Pancreas (tissue), 10 donors: ENCODE data around the gene COPS3. TPM values are rescaled to one million over a fixed set of nuclear protein-coding genes. Genes with fewer than 3 reads are reported as not detected.

Experiments used
- ATAC-seq, 4 donors: fragments of 200-7000 bp; cut with Tn5 transposase; one replicate each; pipeline versions ENCODE4 v1.8.0 to v1.9.1; 2020; ENCODE audit warnings: mild to moderate bottlenecking in 4 of 4, moderate library complexity in 4 of 4
- DNase-seq, 6 donors: peaks; one replicate each; pipeline ENCODE4 v3.0.0-alpha.2; 2020
- FAIRE-seq: peaks from 2 replicates; lab custom pipeline; 2012; peaks lifted over from hg19 to GRCh38; lab: Jason Lieb, UNC
- H3K27ac ChIP-seq, 4 donors: fragments of 200-600 bp; sonication (generic); 1 replicate in 3 of 4; 2 replicates in 1 of 4; pipeline versions ENCODE4 v1.5.0 to v1.8.0; 2020
- H3K27me3 ChIP-seq, 4 donors: fragments of 200-600 bp; one replicate each; pipeline ENCODE4 v1.8.0; 2021
- H3K36me3 ChIP-seq, 3 donors: fragments of 200-600 bp; sonication (generic) in 1 of 3; one replicate each; pipeline versions ENCODE4 v1.5.0 to v1.8.0; 2020 to 2021
- H3K4me1 ChIP-seq, 3 donors: fragments of 200-600 bp; one replicate each; pipeline ENCODE4 v1.8.0; 2021
- H3K4me3 ChIP-seq, 4 donors: fragments of 200-600 bp; sonication (generic) in 2 of 4; one replicate each; pipeline versions ENCODE4 v1.5.0 to v1.8.0; 2020 to 2021
- H3K9me3 ChIP-seq, 4 donors: fragments of 200-600 bp; one replicate each; pipeline ENCODE4 v1.8.0; 2021
- WGBS, 2 donors: extraction: QIAGEN DNeasy Blood & Tissue Kit; methylation state at CpG; one replicate each; pipeline ENCODE4 v1.1.7; 2013; 5-methylcytosine and 5-hydroxymethylcytosine counted together
- intact Hi-C, 3 donors: fragments of 100-400 bp; cut with DNase I; formaldehyde crosslinking; loops; one replicate each; pipeline versions ENCODE4 v1.11.1 to v1.14.2; 2022
- polyA plus RNA-seq, 2 donors: library from polyadenylated mRNA; stranded (reverse); fragments of 200-250 nt; gene quantifications; one replicate each; pipeline ENCODE4 v1.2.3, GENCODE V29; 2013
- total RNA-seq, 6 donors: library from RNA; stranded (reverse); fragmentation: NEBNext Ultra II Directional in 4 of 6; extraction: Animal tissue kit (Norgen Biotek cat#: 25700) in 4 of 6; gene quantifications; one replicate each; pipeline versions ENCODE4 v1.2.1 to v1.2.4, GENCODE V29; 2021 to 2023
- TF ChIP-seq, protein P1 (sequence below), 4 donors: fragments of 200-600 bp; sonication (generic) in 3 of 4; IDR thresholded peaks; one replicate each; pipeline versions ENCODE4 v1.5.0 to v1.8.0; 2021; ENCODE audit warnings: antibody characterized with exemption in 4 of 4
- donor health status: healthy with polysubstance abuse.
- donor health status: DM: no; HTN: no; CAD: no; lungs with moderate emphysema.
- donor health status: DM: no; HTN: no; CAD: no.
- donor health status: control.
- donor health status: control.
- donor health status: Bipolar disorder and iron deficiency.
- donor health status: DM: yes; HTN: yes; CAD: no.
- donor health status: DM: no; HTN: no; CAD: no.
- donor health status: DM: no; HTN: no; CAD: no.
- donor health status: DM: yes; HTN: yes; CAD: no.

The COPS3 gene
- total and polyA plus RNA-seq, 8 donors, result 17.6 to 51.1 (median 31.5) TPM

DNA sequence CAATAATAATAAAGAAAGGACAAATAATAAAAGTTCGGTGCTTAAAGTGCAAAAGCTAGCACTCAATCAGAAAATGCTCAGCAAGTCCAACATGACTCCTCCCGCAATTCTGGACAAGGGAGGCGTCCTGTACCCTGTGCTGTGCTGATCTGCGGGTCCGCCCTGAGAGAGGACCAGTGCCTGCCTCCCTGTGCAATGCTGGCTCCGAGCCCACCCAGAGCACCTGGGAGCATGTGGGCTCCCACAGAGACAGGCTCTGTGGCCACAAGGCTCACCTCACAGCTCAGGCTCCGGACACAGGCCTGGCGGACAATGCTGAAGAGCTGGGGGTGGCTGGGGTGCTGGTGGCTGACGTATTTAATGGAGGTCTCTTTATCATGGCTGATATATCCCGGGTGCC, 55.1 kb downstream of the COPS3 start:
- H3K27ac ChIP-seq, result no peak overlapping the region
- WGBS, 2 donors, result 92 to 96% methylated on average over 10 of the region's 10 CpGs
- no peaks in the 10 kb centered on the region for H3K27me3 ChIP-seq
- no peak overlapping the region for H3K4me3 ChIP-seq
- H3K9me3 ChIP-seq, result no peaks in the 10 kb centered on the region
- DNase-seq (peak in 1 of 6 donors; percentile 58), FAIRE-seq (no peak), ATAC-seq (no peak)
- TF ChIP-seq, protein P1, sequence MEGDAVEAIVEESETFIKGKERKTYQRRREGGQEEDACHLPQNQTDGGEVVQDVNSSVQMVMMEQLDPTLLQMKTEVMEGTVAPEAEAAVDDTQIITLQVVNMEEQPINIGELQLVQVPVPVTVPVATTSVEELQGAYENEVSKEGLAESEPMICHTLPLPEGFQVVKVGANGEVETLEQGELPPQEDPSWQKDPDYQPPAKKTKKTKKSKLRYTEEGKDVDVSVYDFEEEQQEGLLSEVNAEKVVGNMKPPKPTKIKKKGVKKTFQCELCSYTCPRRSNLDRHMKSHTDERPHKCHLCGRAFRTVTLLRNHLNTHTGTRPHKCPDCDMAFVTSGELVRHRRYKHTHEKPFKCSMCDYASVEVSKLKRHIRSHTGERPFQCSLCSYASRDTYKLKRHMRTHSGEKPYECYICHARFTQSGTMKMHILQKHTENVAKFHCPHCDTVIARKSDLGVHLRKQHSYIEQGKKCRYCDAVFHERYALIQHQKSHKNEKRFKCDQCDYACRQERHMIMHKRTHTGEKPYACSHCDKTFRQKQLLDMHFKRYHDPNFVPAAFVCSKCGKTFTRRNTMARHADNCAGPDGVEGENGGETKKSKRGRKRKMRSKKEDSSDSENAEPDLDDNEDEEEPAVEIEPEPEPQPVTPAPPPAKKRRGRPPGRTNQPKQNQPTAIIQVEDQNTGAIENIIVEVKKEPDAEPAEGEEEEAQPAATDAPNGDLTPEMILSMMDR (IDR thresholded peaks at IDR 0.05), result no peak
- peaks cover 8 to 78% (median 54%) of the 10 kb centered on the region in 3 donors for H3K36me3 ChIP-seq
- intact Hi-C loops, result no loop called here
- H3K4me1 ChIP-seq, result no peaks in the 10 kb centered on the region

DNA sequence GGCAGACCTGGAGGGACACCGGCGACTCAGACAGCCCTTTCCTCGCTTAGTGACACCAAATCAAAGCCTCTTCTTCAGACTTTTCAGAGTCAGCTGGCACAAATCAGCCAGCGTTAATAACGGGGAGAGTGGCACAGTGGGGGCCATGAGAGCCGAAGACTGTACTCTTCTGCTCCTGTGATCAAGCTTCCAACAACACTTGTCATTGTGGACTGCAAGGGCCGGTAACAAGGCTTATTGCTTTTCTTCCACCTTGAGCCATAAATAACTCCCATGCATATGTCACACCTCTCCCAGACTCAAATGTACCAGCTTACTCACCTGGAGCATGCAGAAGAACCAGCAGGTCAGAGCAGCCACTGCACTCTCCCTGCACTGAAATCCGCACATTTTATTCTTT, 56.9 kb downstream of the COPS3 start:
- ATAC-seq (no peak), DNase-seq (no peak), FAIRE-seq (no peak)
- Histone ChIP-seq H3K4me1 (no peaks in the 10 kb centered on the region), H3K4me3 (no peak overlapping the region), H3K36me3 (peaks cover 8 to 78% (median 45%) of the 10 kb centered on the region in 3 donors), H3K27me3 (no peaks in the 10 kb centered on the region), H3K9me3 (no peaks in the 10 kb centered on the region), H3K27ac (no peak overlapping the region)
- WGBS, 2 donors, result 86 to 91% methylated on average over 8 of the region's 8 CpGs
- TF ChIP-seq, protein P1 (IDR thresholded peaks at IDR 0.05), result no peak
- intact Hi-C loops, result no loop called here

DNA sequence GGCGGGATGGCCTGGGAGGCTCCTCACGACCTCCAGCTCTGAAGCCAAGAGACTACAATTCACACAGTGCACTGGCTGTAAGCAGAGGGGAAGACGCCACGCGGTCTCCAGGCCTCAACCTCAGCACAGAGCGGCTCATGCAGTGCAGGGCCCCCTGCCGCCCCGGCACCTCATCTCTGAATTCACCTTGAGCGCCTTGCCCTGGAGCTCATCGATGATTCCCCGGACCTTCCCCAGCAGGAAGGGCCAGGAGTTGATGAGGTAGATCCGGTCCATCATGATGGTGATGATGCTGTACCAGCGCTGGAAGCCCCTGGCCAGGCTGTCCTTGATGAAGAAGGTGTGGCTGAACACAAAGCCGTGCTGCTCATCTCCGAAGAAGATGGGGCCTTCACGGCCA, 57.3 kb downstream of the COPS3 start:
- no peak for ATAC-seq
- peak in 1 of 6 donors; percentile 45 for DNase-seq
- intact Hi-C loops, result no loop called here
- WGBS, 2 donors, result 93 to 98% methylated on average over 16 of the region's 16 CpGs
- Histone ChIP-seq H3K4me3 (no peak overlapping the region), H3K4me1 (no peaks in the 10 kb centered on the region), H3K9me3 (no peaks in the 10 kb centered on the region), H3K27me3 (no peaks in the 10 kb centered on the region), H3K27ac (no peak overlapping the region), H3K36me3 (peaks cover 8 to 78% (median 49%) of the 10 kb centered on the region in 3 donors)
- TF ChIP-seq, protein P1 (IDR thresholded peaks at IDR 0.05), result no peak
- FAIRE-seq, result no peak

DNA sequence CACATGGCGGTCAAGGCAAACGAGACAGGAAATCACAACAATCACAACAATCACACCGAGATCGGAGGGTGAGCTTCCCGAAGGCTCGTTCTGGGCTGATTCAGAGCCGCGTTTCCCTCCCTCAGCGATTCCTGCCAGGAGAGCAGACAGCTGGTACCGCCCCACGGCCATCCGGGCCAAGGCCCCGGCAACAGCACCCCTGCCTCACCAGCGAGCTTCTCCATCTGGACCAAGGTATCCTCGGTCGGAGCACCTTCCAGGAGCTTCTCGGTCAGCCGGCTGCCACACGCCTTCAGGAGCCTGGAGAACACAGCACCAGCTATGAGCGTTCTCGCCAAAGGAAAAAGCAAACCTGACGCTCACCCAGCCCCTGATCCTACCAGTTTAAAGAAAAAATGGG, 59.7 kb downstream of the COPS3 start:
- no peaks in the 10 kb centered on the region for H3K4me1 ChIP-seq
- H3K4me3 ChIP-seq, result no peak overlapping the region
- ATAC-seq (no peak), FAIRE-seq (no peak), DNase-seq (peak in 1 of 6 donors; percentile 32)
- intact Hi-C loops, result no loop called here
- 93 to 94% methylated on average over 22 of the region's 22 CpGs for WGBS, 2 donors
- no peaks in the 10 kb centered on the region for H3K9me3 ChIP-seq
- no peak overlapping the region for H3K27ac ChIP-seq
- no peaks in the 10 kb centered on the region for H3K27me3 ChIP-seq
- TF ChIP-seq, protein P1 (IDR thresholded peaks at IDR 0.05), result no peak
- peaks cover 10 to 88% (median 49%) of the 10 kb centered on the region in 3 donors for H3K36me3 ChIP-seq

DNA sequence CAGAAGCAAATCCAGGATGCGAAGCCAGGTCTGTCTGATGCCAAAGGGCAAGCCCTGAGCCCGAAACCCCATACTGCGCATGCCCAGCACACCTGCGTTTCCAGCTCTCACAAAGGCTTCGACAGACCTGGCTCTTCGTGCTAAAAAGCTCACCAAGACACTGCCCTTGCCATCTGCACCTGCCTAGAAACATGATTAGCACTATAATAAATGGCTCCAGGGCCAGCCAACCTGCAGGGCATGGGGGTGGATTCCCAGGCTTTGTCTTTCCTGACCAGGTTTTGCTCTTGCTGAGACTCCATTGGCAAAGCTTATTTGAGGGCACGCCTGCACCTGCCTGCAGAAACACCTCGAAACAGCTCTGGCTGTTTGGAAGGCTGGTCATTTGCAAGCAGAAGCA, 60.5 kb downstream of the COPS3 start:
- TF ChIP-seq, protein P1 (IDR thresholded peaks at IDR 0.05), result no peak
- WGBS, 2 donors, result 89 to 95% methylated on average over 8 of the region's 8 CpGs
- Histone ChIP-seq H3K4me1 (no peaks in the 10 kb centered on the region), H3K36me3 (peaks cover 7 to 88% (median 45%) of the 10 kb centered on the region in 3 donors), H3K4me3 (no peak overlapping the region), H3K27me3 (no peaks in the 10 kb centered on the region), H3K27ac (no peak overlapping the region), H3K9me3 (no peaks in the 10 kb centered on the region)
- no peak for FAIRE-seq
- DNase-seq, result peak in 1 of 6 donors; percentile 13
- intact Hi-C loops, result no loop called here
- no peak for ATAC-seq
